GM10847 (cell line): ENCODE measurements around the gene ZMPSTE24.
A peak's percentile ranks its signal among the peaks of the same experiment; 100 is the strongest.

Source experiments
- POLR2A ChIP-seq: IDR thresholded peaks from 2 replicates; pipeline ENCODE4 v1.6.1; 2011; ENCODE audit not compliant: insufficient read length; ENCODE audit errors: extremely low read depth

ZMPSTE24 gene

DNA sequence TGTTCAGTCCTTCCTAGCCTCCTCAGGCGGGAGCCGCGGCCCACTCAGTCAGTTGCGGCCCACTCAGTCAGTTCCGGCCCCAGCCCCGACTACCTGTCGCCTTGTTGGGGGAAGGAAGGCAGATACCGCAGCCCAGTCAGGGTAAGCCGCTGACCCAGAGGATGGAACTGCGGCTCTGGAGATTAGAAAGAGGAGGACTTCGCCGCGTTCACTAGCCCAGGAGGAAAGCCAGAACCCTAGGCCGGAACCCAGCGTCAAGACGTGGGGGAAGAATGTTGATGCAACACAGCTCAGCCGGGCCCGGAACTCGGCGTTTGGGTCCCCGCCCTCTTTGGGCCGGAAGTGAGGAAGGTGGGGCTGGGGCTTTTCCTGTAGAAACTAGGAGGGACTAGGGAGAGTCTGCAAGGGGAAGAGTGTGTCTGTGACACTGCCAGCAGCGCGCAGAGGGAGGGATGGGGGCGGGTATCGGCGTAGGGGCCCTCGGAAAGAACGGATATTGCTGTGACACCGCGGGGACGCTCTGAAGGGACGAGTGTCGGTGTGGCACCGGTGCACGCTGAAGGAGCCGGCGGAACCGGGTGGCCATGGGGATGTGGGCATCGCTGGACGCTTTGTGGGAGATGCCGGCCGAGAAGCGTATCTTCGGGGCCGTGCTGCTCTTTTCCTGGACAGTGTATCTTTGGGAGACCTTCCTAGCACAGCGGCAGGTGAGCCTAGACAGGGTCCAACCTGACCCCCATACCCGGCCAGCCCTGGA lies at the start of gene ZMPSTE24:
Gene ZMPSTE24 (plus strand): TSS at position 549 of the 757 bp plus-strand sequence. CDS start 36 bp downstream, at position 585.
- TF ChIP-seq POLR2A = peak; percentile 61

DNA sequence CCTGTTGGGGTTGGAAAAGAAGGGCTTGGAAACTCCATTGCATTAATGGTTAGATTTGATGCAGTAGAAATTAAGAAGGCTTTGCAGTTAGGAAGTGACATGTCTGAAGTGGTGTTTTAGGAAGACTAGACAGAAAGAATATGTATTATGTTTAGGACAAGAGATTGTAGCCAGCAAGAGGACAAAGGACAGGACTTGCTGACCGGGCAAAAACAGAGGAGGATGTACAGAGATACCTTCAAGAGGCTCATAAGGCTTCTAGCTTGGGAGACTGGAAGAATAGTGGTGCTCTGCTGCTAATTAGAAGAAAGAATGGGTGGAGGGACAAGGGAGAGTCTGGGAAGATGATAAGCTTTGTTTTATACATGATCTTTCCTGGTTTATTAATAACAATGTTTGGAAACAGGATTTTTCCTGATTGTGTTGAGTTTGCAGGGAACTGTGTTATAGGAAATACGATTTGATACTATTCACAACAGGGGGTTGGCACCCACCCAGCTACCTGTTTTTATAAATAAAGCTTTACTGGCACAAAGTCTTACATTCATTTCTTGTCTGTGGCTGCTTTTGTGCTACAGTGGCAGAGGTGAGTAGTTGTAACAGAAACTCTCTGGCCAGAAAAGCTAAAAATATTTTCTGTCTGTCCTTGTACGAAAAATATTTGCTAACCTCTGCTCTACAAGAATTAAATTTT lies 47.4 kb upstream of the ZMPSTE24 start:
- no peak for TF ChIP-seq POLR2A

DNA sequence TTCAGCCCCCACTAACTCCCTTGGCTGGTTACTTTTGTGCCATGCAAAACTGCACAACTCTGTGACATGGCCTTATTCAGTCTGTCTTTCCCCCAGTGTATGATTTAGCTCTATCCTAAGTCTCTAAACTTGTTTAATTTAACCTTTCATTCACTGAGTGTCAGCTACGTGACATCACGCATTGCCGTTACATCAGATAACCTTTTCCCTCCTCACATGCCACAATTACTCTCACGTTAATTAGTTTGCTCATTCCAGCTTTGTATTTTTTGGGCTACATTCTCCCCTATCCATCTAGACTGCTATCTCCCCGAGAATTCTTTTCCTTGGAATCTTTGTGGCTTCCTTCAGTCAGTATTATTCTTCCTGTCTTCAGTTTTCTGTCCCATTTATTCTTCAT lies 39.7 kb upstream of the ZMPSTE24 start:
- no peak for TF ChIP-seq POLR2A

DNA sequence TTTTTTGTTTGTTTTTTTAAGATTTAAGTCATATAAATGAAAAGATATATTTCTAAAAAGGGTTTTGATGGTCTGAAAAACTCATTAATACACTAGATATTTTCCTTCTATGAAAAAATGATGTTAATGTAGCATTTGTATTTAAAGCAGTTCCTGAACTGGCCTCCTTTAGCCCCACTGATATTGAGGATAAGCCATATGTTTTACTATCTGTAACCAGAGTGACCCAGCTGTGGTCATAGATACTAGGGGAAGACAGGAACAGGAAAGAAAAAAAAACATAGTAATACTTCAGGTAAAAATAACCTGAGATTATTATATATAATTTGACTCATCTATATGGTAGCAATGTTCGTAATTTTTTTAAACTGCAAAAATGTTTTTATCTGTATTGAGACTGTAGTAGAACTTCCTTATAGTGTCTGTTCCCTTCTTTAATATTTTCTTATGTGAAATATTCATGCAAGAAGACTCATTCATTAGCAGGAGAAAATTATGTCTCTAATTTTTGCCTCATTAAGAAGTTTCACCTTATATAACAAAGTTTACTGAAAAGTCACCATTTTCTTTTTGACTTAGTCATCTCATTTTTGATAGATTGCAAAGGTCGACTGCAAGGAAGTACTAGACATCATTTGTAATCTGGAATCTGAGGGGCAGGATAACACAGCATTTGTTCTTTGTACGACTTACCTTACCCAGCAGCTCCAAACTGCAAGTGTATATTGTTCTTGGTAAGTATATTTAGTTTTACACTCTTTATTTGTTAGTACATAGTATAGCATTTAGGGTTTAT lies 35.9 kb upstream of the ZMPSTE24 start:
- TF ChIP-seq POLR2A = no peak

DNA sequence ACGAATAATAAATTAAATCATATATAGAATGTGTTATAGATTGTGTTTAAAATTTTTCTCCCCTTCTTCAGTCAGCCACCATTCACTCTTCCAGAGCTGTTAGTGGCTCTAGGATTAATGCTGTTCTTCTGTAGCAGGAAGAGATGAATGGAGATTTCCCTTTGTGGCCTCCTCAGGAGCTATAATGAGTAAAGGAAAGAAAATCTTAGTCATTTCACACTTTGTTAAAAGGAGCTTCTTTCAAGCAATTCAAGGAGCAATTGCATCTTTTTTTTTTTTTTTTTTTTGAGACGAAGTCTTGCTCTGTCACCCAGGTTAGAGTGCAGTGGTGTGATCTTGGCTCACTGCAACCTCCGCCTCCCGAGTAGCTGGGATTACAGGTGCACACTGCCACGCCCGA lies 34.0 kb upstream of the ZMPSTE24 start:
- TF ChIP-seq POLR2A = no peak

DNA sequence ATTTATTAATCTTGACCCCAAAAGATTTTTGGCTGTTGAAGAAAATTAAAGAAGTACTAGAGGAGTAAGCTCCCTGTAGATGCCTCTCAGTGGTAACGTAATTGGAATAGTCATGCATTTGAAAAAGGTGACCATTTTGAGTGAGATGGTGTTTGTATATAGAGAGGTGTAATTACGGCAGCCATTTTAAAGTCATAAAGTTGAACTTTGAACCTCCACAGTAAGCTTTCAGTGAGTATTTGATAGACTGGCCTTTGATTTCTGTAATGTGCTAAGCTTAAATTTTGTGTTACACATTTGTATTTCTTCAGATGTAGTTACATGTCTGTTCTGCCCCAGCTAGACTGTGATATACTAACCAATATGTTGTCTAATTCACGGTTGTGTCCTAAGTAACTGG lies 31.8 kb upstream of the ZMPSTE24 start:
- TF ChIP-seq POLR2A = no peak

DNA sequence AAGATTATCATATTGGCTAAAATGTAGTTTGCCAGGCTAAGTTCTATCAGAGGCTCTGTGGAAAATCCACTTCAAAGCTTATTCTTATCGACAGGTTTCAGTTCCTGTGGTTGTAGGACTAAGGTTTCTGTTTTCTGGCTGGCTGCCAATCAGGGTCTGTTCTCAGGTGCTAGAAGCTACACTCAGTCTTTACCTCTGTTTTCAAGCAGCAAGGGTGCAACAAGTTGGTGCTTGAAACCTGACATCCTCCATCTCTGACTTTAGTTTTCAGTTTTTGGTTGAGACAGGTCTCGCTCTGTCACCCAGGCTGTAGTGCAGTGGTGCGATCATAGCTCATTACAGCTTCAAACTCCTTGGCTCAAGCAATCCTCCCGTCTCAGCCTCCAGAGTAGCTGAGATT lies 25.6 kb upstream of the ZMPSTE24 start:
- TF ChIP-seq POLR2A = no peak

DNA sequence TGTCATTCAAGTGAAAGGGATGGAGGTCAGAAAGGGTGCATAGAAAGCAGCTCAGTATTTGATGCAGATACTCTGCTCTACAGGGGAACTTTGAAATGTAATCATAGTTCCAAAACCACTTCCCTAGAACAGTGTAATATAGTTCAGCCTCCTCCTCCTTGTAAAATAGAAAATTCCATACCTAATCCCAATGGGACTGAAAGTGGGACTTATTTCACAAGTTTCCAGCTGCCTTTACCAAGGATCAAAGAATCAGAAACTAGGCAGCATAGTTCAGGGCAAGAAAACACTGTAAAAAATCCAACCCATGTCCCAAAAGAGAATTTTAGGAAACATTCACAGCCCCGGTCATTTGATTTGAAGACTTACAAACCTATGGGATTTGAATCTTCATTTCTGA lies 18.4 kb upstream of the ZMPSTE24 start:
- no peak for TF ChIP-seq POLR2A

DNA sequence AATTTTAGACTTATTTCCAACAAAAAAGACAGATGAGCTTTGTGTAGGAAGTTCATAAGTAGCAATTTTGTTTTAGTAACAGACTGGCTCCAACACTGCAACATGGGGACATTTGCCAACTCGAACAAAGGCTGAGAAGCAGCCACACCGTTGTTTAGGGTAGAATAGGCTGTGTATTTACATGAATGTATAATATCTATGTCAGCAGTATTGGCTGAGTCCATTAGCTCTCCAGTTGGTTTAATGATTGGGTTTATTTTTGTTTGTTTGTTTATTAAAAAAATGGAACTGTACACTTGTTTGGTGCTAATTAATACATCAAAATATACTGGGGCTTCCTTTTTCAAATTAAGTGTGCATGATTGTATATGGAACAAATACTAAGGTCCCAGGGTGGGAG lies 17.6 kb upstream of the ZMPSTE24 start:
- no peak for TF ChIP-seq POLR2A

DNA sequence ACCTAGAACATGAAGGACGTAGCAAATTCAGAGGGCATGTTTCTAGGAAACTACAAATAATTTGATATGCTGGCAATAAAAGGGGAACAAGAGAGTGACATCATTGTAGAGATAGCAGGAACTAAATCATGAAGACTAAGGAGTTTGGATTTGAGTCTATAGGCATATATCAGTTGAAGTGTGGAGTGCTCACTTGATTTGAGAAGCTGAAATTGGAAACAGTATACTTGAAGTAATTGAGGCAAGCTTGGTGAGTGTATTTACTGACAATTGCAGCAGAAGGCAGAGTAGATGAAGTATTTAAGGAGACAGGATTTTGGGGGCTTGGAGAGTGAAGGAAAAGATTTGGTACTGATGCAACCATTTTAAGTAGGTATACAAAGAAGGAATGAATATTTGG lies 16.7 kb upstream of the ZMPSTE24 start:
- no peak for TF ChIP-seq POLR2A

DNA sequence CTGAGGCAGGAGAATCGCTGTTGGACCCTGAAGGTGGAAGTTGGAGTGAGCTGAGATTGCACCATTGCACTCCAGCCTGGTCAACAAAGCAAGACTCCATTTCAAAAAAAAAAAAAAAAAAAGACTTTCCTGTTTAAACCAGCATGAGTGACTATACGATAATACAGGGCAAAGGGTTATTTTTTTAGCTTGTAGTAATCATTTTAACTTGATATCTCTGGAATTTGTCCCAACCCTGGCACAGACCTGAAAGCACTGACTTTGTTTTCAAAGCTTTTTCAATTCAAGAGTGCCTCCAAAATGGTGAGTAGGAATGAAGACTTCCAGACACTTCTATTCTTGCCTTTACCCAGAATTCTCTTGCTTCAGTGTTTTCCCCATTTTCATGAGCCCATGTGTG lies 14.7 kb upstream of the ZMPSTE24 start:
- TF ChIP-seq POLR2A = no peak

DNA sequence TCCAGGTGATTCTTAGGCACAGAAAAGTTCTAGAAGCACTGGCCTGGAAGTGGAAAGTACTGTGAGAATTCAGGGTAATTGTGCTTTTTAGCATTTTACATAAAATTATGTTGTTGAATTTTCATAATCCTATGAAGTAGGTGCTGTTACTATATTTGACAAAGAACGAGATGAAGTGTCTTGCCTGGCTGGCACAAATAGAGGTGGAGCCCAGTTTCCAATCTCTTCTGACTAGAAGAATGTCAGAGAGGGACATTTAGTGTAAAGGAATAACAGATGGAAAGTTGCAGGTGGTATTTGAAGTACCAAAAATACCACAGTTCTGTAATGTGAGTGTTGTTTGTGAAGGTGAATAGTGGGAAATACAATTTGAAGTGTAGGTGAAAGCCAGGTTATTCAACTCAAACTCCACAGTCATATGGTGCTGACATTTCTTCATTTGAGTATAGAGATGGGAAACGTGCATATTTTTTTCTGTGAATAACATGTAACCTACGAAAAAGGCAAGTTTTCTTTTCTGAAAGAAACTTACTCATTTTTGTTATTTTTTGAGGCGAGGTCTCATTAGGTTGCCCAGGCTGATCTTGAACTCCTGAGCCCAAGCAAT lies 13.8 kb upstream of the ZMPSTE24 start:
- no peak for TF ChIP-seq POLR2A

DNA sequence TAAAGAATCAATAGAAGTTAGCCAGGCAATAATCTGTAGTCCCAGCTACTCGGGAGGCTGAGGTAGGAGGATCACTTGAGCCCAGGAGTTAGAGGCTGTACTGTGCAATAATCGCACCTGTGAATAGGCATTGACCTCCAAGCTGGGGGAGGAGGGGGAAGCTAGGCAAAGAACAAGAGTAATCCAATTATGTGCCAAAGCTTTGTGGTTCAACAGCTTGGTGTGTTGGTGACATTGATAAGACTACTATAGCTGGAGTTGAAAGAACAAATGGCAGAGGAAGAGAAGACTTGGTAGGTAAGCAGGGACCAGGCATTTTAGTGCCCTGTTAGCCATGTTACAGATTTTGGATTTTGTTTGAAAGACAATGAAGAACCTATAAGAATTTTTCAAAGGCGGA lies 12.3 kb upstream of the ZMPSTE24 start:
- no peak for TF ChIP-seq POLR2A

DNA sequence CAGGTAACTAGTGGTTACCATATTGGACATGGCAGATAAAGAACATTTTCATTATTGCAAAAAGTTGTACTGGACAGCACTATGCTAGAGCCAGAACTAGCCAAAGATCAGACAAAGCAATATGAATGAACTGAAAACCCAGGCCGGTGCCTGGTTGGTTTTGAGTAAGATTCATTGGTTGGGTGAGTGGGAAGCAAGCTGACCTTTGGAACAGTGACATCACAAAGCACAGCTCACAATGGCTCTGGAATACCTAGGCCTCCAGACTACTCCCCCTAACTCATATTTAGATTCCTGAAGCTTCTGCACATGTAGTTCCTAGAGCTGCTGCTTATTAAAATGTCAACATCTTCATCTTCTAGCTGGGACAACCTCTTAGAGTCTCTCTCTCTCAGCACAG lies 10.4 kb upstream of the ZMPSTE24 start, which contains the start of gene TMCO2:
Gene TMCO2 (plus strand): TSS at position 283 of the 400 bp plus-strand sequence. CDS start 57 bp downstream, at position 340.
- no peak for TF ChIP-seq POLR2A

DNA sequence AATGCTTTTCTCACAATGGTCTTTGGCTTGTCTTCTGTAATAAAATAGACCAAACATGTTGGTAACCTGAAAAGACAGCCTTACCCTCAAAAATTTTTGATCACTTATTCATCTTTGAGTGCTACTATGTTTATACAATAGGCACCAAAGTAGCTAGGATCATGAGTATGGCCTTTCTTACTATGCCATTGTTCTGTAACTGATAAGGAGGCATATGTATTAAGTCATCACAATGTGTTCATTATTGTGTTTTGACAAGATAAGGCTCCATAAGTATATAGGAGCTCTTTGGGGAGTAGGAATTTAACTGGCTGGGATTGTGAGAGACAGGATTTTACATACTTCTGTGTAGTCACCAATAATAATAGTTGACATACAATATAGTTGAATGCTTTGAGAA lies 9.6 kb upstream of the ZMPSTE24 start:
- no peak for TF ChIP-seq POLR2A
